NCI-H1105 treated with DMSO at 0.1 percent for 48 hours (cell line): ENCODE results near the gene ANKRD36C.
"Not testable (repeated sequence)": the region's sequence is repeated elsewhere in the genome, so short reads cannot be mapped to it uniquely, and the experiment has no call there.

Experiments used
- DNase-seq: peaks from one replicate; lab custom pipeline; 2025; lab: John Stamatoyannopoulos, UW

ANKRD36C gene

DNA sequence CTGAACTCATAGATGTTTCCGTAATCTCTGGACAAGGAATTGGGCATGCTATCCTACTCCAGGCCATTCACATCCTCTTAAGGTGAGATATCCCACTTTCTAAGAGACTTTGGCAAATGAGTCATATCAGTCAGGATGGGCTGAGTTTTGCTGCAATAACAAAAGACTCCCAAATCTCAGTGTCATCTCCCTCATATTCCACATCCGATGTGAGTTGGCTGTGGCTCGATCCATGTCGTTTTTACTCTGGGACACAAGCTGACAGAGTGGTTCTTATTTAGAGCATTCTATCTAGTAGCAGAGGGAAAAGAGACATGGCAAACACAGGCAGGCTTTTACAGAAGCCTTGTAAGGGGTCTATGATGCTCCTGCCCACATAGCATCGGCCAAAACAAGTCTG, 14.6 kb upstream of the ANKRD36C start:
- DNase-seq, result not testable (repeated sequence)

DNA sequence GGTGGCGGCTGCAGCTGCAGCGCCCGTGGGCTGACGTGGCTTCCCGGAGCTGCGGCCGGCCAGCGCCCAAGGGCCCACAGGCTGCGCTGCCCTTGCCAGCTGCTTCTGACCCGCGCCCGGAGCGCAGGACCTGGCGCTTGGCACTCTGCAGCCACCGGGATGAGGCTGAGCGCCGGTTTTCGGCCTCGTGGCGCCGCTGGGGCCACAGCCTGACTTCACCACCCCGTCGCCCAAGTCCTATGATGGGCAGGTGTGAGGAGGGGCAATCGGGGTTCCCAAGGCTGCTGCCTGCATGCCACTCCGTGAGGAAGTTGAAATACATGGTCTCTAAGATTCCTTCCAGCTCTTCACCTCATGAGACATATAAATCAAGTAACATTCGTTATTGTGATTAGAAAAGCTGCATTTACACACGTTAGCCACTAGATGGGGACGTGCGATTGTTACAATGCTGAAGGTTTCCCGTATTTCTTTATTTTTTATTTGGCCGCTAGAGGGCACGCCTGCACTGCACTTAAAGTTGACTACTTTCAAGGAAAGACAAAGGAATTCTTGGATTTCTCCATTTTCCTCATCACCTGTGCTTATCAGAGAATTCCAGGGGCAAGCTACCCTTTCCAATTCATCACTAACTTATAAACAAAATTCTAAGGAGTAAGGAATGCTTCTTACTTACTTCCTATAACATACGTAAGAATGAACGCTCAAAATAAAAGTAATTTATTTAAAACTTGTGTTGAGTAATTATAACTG, 1.1 kb upstream of the ANKRD36C start:
- not testable (repeated sequence) for DNase-seq

DNA sequence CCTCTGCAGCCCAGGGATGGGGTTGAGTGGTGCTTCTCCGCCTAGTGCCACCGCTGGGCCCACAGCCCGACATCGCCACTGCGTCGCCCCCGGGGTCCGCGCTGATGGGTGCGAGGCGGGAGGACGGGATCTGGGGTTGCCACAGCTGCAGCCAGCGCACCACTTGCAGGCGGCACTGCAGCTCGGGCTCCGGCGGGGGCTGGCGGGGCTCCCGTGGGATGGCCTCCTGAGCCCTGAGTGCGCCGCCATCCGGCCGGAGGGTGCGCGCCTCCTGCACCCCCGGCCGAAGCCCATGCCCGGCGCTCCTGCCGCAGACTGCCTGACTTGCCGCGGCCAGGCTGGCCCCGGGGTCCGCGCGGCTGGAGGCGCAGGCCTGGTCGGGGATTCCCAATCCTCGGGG, 478 bp upstream of the ANKRD36C start:
- DNase-seq, result not testable (repeated sequence)

DNA sequence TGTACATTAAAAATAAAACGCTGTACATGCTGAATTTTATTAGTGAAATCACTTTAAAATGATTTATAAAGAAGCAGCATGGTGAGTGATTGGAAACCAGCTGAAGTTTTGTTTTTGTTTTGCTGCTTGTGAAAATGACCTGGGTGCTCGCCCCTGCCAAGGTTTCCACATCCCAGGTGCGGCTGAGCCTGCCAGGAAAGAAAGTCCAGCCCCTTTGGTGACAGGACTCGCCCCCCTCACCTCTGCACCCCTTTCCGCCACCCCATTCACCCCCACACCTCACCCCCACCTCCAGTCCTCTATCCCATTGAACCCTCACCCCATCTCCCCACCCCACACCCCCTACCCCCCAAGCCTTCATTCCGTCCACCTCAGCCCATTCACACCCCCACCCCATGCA, 740 bp downstream of the ANKRD36C start:
- not testable (repeated sequence) for DNase-seq

DNA sequence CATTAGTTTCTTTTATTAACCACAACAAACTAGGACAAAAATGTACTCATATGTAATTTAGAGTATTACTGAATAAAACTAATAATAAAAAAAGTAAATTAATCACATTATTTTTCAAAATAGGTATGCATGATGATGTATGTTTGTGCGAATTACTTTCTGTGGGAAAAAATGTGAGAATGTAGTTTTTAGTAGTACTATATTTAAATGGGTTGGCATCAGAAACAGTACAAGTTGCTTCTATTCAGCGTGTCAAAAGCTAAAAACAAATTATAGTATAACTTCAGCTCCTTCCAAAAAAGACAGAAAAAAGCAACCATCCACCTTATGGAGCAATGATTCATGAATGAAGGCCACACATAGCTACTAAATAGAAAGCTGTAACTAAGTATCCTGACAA, 40.0 kb downstream of the ANKRD36C start:
- DNase-seq, result not testable (repeated sequence)

DNA sequence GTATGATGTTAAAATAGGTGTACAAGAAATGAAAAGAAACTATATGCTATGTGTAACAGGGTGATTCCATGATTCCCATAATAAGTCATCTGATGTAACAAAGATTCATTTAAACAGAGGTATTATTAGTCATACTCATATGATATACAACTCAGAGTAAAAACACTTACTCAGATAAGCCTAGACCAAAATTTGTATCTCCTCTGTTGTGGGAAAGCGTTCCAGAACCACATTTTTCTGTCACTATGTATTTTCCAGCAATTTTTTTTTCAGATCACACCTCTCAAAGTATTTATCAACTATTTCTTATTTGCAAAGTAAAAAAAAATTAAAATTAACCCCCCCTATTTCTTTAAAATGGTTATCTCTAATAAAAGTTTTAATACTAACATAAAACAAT, 43.6 kb downstream of the ANKRD36C start:
- DNase-seq, result not testable (repeated sequence)

DNA sequence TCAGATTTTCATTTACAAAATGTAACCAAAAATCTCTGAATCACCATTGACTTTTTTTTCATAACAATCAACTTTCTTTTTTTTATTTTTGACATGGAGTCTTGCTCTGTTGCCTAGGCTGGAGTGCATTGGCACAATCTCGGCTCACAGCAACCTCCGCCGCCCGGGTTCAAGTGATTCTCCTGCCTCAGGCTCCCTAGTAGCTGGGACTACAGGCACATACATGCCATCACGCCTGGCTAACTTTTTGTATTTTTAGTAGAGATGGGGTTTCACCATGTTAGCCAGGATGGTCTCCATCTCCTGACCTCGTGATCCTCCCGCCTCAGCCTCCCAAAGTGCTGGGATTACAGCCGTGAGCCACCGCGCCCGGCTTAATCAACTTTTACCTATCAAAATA, 51.7 kb downstream of the ANKRD36C start:
- not testable (repeated sequence) for DNase-seq

DNA sequence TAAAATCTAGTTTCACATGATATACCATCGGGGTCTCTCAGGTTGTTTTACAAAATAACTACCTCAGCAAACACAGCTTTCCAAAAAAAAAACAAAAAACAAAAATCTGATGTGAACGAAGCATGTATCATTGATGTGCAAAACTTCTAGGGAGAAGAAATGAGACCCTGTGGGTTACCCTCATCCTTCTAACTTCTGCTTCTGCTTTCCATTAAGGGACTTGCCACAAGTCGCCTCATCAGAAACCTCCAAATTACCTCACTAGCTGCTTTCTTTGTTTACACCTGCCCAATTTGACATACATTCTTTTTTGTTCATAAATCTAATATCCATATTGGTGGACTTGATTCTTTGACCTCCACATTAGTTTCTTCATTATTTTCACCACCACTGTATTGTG, 60.9 kb downstream of the ANKRD36C start:
- not testable (repeated sequence) for DNase-seq

DNA sequence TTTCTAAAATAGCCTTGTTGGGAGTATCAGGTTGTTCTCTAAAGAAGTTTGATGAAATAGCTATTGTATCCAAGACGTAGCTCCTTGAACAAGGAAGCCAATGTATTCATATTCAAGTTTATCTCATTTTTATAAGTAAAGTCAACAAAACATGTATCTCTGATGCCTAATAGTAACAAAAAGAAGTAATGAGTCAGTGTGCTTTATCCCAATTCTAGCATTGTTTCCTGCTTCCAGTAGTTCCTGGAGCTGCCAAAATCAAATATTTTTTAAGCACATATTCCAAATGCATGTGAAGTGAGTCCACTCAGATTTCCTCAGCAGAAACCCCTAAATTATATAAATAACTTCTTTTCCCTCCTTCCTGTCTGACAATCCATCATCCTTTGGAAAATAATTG, 74.6 kb downstream of the ANKRD36C start:
- DNase-seq, result not testable (repeated sequence)

DNA sequence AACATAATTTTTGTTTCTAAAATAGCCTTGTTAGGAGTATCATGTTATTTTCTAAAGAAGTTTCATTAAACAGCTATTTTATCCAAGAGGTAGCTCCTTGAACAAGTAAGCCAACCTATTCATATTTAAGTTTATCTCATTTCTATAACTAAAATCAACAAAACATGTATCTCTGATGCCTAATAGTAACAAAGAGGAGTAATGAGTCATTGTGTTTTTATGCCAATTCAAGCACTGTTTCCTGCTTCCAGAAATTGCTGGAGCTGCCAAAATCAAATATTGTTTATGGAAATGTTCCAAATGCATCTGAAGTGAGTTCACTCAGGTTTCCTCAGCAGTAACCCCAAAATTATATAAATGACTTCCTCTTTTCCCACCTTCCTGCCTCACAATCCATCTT, 76.5 kb downstream of the ANKRD36C start:
- DNase-seq, result not testable (repeated sequence)

DNA sequence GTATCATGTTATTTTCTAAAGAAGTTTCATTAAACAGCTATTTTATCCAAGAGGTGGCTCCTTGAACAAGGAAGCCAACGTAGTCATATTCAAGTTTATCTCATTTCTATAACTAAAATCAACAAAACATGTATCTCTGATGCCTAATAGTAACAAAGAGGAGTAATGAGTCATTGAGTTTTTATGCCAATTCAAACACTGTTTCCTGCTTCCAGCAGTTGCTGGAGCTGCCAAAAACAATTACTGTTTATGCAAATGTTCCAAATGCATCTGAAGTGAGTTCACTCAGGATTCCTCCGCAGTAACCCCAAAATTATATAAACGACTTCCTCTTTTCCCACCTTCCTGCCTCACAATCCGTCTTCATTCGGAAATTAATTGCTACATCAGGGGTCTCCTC, 80.2 kb downstream of the ANKRD36C start:
- DNase-seq, result not testable (repeated sequence)

DNA sequence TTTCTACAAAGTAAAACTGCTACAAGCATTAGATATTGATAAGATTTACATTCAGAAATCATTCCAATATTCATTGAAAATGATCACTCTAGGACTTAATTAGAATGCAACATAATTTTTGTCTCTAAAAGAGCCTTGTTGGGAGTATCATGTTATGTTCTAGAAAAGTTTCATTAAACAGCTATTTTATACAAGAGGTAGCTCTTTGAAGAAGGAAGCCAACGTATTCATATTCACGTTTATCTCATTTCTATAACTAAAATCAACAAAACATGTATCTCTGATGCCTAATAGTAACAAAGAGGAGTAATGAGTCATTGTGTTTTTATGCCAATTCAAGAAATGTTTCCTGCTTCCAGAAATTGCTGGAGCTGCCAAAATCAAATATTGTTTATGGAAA, 97.2 kb downstream of the ANKRD36C start:
- not testable (repeated sequence) for DNase-seq

DNA sequence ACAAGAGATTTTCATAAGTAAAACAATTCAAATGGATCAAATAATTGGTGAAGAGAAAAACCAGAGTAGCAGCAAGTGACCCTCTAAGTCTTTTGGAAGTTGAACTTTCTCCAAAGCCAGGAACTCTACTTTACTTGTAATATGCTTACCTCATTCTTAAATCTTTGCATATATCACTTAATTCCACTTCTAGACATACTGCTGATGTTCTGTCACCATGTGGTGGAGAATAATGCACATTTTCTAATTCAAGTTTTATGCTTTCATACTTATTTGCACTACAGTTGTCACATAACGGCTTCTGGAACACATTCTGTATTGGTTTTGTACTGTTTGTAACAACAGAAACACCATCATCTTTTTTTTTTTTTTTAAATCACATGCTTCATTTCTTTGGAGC, 123.7 kb downstream of the ANKRD36C start:
- DNase-seq, result not testable (repeated sequence)

DNA sequence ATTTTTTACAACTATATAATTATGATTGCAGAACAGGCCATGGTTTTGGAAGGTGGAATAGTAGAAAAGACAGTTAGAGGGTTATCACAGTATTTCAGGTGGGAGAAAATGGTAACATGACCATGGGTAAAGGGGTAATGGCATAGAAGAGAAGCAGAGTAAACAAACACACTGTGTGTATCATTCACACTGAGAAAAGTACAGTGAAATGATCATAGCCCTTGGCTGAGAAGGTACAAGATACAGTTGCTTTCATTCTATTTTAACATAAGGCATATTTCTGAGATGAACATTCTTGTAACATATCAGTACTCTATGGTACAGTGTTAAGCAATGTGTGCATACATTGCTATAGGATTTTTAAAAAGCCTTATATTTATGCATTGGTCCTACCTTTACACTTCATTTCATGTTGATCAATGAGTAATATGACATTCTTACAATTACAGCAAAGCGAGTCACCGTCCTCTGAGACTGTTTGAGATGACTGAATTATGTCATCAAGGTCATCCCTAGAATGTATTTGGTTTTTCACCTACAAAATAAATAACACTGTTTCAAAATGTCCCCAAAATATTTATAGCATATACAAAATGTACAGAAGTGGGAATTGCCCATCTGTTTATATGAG, 124.5 kb downstream of the ANKRD36C start:
- DNase-seq, result not testable (repeated sequence)

DNA sequence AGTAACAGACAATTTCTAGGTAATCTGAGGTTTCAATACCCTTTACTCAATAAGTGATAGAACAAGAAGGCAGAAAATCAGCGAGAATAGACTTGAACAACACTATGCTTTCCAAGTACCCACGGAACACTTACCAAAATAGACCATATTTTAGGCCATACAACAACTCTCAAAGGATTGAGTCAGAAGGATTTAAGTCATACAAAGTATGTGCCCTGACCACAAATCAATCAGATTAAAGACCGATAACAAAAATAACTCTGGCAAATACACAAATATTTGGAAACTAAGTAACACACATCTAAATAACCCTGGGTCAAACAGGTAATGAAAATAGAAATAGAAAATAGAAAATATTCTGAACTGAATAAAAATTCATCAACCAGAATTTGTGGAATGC, 129.5 kb downstream of the ANKRD36C start:
- not testable (repeated sequence) for DNase-seq

DNA sequence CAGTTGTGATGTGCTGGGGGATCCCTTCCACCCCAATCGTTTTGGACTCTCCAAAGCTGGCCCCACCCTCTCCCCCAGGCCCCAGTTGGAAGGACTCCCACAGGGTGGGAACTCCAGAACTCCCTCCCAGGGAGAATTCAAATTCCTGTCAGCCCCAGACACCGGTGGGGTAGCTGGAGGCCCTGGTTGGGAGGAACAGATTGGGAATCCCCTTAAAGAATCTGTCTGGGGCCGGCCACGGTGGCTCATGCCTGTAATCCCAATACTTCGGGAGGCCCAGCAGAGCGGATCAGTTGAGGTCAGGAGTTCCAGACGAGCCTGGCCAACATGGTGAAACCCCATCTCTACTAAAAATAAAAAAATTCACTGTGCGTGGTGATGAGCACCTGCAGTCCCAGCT, 155.5 kb downstream of the ANKRD36C start:
- no peak for DNase-seq

DNA sequence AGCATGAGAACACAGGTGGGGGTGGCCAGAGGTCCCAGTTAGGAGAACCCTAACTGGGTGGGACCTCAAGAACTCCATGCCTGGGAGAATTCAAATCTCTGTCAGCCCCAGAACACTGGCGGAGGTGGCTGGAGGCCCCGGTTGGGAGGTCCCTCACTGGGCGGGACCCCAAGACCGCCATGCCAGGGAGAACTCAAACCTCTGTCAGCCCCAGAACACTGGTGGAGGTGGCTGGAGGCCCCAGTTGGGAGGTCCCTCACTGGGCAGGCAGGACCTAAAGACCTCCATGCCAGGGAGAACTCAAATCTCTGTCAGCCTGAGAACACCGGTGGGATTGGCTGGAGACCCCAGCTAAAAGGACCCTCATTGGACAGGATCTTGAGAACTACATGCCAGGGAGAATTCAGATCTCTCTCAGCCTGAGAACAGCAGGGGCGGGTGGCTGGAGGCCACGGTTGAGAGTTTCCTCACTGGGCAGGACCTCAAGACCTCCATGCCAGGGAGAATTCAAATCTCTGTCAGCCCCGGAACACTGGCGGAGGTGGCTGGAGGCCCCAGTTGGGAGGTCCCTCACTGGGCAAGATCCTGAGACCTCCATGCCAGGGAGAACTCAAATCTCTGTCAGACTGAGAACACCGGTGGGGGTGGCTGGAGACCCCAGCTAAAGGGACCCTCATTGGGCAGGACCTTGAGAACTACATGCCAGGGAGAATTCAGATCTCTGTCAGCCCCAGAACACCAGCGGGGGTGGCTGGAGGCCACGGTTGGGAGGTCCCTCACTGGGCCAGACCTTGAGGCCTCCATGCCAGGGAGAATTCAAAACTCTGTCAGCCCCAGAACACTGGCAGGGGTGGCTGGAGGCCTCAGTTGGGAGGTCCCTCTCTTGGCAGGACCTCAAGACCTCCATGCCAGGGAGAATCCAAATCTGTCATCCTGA, 157.3 kb downstream of the ANKRD36C start:
- not testable (repeated sequence) for DNase-seq

DNA sequence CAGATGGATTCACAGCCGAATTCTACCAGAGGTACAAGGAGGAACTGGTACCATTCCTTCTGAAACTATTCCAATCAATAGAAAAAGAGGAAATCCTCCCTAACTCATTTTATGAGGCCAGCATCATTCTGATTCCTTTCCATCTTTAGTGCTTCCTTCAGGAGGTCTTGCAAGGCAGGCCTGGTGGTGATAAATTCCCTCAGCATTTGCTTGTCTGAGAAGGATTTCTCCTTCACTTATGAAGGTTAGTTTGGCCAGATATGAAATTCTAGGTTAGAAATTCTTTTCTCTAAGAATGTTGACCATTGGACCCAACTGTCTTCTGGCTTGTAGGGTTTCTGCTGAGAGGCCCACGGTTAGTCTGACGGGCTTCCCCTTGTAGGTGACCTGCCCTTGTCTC, 167.4 kb downstream of the ANKRD36C start:
- not testable (repeated sequence) for DNase-seq

DNA sequence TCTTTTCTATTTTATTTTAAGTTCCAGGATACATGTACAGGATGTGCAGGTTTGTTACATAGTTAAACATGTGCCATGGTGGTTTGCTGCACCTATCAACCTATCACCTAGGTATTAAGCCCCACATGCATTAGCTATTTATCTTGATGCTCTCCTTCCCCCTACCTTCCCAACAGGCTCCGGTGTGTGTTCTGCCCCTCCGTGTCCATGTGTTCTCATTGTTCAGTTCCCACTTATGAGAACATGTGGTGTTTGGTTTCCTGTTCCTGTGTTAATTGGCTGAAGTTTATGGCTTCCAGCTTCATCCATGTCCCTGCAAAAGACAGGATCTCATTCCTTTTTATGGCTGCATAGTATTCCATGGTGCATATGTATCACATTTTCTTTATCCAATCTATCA, 174.1 kb downstream of the ANKRD36C start:
- not testable (repeated sequence) for DNase-seq

DNA sequence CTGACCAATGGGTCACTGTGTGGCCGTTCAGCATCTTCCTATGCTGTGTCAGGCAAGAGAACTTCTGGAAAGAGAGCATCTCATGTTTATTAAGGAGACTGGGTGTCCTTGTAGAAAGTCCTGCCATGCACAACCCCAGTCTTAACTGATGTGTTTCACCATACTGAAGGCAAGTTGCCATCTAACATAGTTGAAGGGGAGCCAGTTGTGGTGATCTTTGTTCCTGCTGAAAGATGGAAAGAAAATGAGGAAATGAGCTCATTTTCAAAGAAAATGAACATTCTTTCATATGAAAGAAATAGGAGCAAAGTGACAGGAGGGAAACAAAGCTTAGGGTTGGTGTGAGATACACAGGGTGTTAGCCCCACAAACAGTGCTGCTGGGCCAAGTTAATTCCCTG, 178.3 kb downstream of the ANKRD36C start:
- DNase-seq, result not testable (repeated sequence)

DNA sequence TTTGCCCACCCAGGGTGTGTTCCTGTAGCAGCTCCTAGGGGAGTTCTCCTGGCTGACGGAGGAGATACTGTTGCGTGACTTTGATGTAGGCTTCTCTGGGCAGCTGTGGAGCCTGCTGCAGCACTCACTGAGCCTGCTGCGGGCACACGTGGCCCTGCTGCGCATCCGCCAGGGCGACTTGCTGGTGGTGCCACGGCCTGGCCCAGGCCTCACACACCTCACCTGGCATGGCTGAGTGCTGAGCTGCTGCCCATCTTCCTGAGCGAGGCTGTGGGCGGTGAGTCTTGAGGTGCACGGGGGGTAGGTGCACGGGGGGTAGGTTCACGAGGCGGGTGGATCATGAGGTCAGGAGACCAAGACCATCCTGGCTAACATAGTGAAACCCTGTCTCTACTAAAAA, 191.7 kb downstream of the ANKRD36C start:
- DNase-seq, result no peak

DNA sequence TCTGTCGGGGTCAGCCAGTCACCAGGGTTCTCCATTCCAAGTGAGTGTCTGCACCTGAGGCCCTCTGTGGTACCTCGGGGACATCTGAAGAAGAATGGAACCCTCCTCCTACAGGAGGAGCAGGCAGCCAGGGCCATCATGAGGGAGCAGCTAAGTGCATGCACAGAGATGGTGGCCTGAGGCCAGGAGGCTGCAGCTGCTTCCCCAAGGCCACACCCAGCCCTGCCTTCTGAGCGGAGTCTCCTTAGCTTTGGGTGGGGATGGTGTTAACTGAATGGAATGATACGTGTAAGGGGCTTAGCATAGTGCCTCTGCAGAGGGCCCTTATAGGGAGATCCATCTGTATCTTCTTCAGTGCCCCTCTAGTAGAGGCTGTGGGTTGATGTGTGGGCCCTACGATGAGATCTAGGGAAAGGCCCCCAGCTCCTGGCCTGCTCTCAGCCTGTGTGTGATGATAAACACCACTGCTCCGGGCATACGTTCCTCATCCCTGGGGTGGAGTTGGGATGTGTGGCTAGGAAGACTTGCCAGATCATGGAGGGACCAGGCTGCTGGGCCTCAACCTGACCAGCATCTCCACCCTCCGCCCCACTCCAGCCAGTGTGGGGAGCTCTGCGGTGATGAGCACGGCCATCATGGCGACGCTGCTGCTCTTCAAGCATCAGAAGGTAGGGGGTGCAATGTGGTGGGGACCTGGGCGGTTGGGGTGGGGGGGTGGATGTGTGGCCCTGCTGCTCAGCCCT, 192.3 kb downstream of the ANKRD36C start:
- not testable (repeated sequence) for DNase-seq
